Keratinocyte (primary cell): ENCODE measurements around the gene NLGN1. TPM values are rescaled to one million over a fixed set of nuclear protein-coding genes. Genes with fewer than 3 reads are reported as not detected.

ENCODE experiments used
- DNase-seq: peaks from one replicate; pipeline ENCODE4 v3.0.0-alpha.2; 2011; ENCODE audit warnings: low read depth, missing footprints, low spot score
- FAIRE-seq: peaks from 2 replicates; lab custom pipeline; 2011; peaks lifted over from hg19 to GRCh38; lab: Jason Lieb, UNC
- H2AFZ ChIP-seq: 2 replicates; pipeline ENCODE4 v1.6.0; 2012; ENCODE audit warnings: low read length, control low read depth, inconsistent platforms; ENCODE audit not compliant: control insufficient read depth
- H3K27ac ChIP-seq: 2 replicates; pipeline ENCODE4 v1.5.1; 2011; ENCODE audit warnings: low read length; ENCODE audit not compliant: control insufficient read depth, insufficient read depth
- H3K27me3 ChIP-seq: 3 replicates; pipeline ENCODE4 v1.6.0; 2011; ENCODE audit warnings: low read length; ENCODE audit not compliant: control insufficient read depth, insufficient read depth; ENCODE audit errors: extremely low read depth
- H3K36me3 ChIP-seq, 2 experiments: 2 replicates in 1 of 2; 3 replicates in 1 of 2; pipeline ENCODE4 v1.5.1; 2011; ENCODE audit warnings: low read length in 2 of 2, mild to moderate bottlenecking in 1 of 2; ENCODE audit not compliant: control insufficient read depth in 2 of 2, insufficient read depth in 2 of 2; ENCODE audit errors: extremely low read depth in 1 of 2
- H3K4me1 ChIP-seq: 3 replicates; pipeline ENCODE4 v1.5.1; 2011; ENCODE audit warnings: low read length; ENCODE audit not compliant: control insufficient read depth, insufficient read depth; ENCODE audit errors: extremely low read depth
- H3K4me2 ChIP-seq: 3 replicates; pipeline ENCODE4 v1.6.0; 2011; ENCODE audit warnings: low read depth, low read length; ENCODE audit not compliant: control insufficient read depth, insufficient read depth; ENCODE audit errors: extremely low read depth
- H3K4me3 ChIP-seq, 3 experiments: fragments of 200-600 bp in 1 of 3; sonication (generic) in 1 of 3; 2 replicates in 2 of 3; 3 replicates in 1 of 3; pipeline ENCODE4 v1.5.1; 2011 to 2016; ENCODE audit warnings: low read length in 3 of 3, mild to moderate bottlenecking in 3 of 3, control low read depth in 2 of 3, inconsistent platforms in 1 of 3, low read depth in 1 of 3, mixed read lengths in 1 of 3, mixed run types in 1 of 3, moderate library complexity in 1 of 3; ENCODE audit not compliant: control insufficient read depth in 2 of 3, insufficient read depth in 2 of 3; ENCODE audit errors: extremely low read depth in 1 of 3
- H3K79me2 ChIP-seq: 2 replicates; pipeline ENCODE4 v1.6.0; 2012; ENCODE audit warnings: low read length; ENCODE audit not compliant: control insufficient read depth, insufficient read depth
- H3K9ac ChIP-seq: 3 replicates; pipeline ENCODE4 v1.6.0; 2011; ENCODE audit warnings: low read length; ENCODE audit not compliant: control insufficient read depth, insufficient read depth; ENCODE audit errors: extremely low read depth
- H3K9me1 ChIP-seq: 3 replicates; pipeline ENCODE4 v1.6.0; 2011; ENCODE audit warnings: low read length; ENCODE audit not compliant: control insufficient read depth, insufficient read depth; ENCODE audit errors: extremely low read depth
- H3K9me3 ChIP-seq: 2 replicates; pipeline ENCODE4 v1.5.1; 2012; ENCODE audit warnings: low read depth, low read length; ENCODE audit not compliant: control insufficient read depth
- H4K20me1 ChIP-seq: 3 replicates; pipeline ENCODE4 v1.6.0; 2011; ENCODE audit warnings: low read length; ENCODE audit not compliant: control insufficient read depth, insufficient read depth; ENCODE audit errors: extremely low read depth
- CTCF ChIP-seq, 3 experiments: IDR thresholded peaks in 1 of 3; conservative IDR thresholded peaks in 1 of 3; optimal IDR thresholded peaks in 1 of 3; 2 replicates in 2 of 3; 3 replicates in 1 of 3; pipeline versions ENCODE3 to v1.5.1; 2011; ENCODE audit warnings: low read length in 3 of 3, mild to moderate bottlenecking in 3 of 3, moderate library complexity in 2 of 3, control low read depth in 1 of 3, inconsistent platforms in 1 of 3; ENCODE audit not compliant: insufficient read depth in 2 of 3; ENCODE audit errors: extremely low read depth in 1 of 3
- EZH2 ChIP-seq: IDR thresholded peaks from one replicate; pipeline ENCODE4 v1.6.1; 2012; ENCODE audit warnings: inconsistent platforms, mild to moderate bottlenecking, low read length, moderate library complexity
- dilution Hi-C: fragments of 300-500 bp; cut with MboI; formaldehyde crosslinking; loops from one replicate; pipeline ENCODE4 v1.7.0; 2020; ENCODE audit warnings: low sequenced_read_pairs; ENCODE audit not compliant: extremely low pct_ligation_motif_present
- polyA plus RNA-seq, 5 experiments: library from polyadenylated mRNA; depleted of rRNA in 3 of 5; stranded (reverse) in 3 of 5; stranded (forward) in 1 of 5; unstranded in 1 of 5; fragments of >200 nt; gene quantifications; 1 replicate in 1 of 5; 2 replicates in 3 of 5; 3 replicates in 1 of 5; pipeline versions ENCODE4 v1.2.1 to v1.2.3, GENCODE V29; 2011 to 2012; ENCODE audit warnings: missing spikeins in 2 of 5, low read depth in 1 of 5, low replicate concordance in 1 of 5

Gene NLGN1
- polyA plus RNA-seq, 1 donor (not counting 4 experiments of a cell fraction or from before 2014, with no cell fraction given): not detected

DNA sequence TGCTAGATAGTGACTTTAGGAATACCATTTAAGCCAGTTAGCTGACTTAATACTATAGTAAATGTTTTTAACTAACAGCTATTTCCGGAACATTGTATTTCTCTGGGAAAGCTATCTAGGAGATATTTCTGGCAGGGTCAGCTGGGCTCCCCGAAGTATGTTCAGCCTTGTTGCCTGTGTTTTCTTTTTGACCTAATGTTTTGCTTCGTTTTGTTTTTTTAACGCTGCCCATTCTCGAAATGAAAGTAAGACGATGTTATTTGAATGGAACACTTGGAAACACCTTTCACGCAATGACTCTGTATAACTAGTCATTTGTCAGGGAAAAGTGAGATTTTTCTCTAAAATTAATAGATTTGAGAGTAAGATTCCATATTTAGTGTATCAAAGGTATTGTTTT is 758.7 kb downstream of the NLGN1 start:
- no peaks in the 10 kb centered on the region for H3K4me1 ChIP-seq
- H3K79me2 ChIP-seq: no peaks in the 10 kb centered on the region
- FAIRE-seq: no peak
- DNase-seq: no peak
- H2AFZ ChIP-seq: no peak overlapping the region
- no peaks in the 10 kb centered on the region for H3K27me3 ChIP-seq
- H3K9me3 ChIP-seq: no peaks in the 10 kb centered on the region
- H3K4me2 ChIP-seq: no peak overlapping the region
- no peak overlapping the region for H3K9ac ChIP-seq
- H3K9me1 ChIP-seq: no peaks in the 10 kb centered on the region
- no peak overlapping the region for H3K27ac ChIP-seq
- TF ChIP-seq CTCF (optimal IDR thresholded peaks at IDR 0.05 in 1 of 3, IDR thresholded peaks at IDR 0.05 in 1 of 3, conservative IDR thresholded peaks at IDR 0.05 in 1 of 3; ENCODE audit: extremely low read depth in 1 of 3, insufficient read depth in 2 of 3, low read length in 3 of 3): no peak
- no peak for TF ChIP-seq EZH2
- H3K36me3 ChIP-seq: no peaks in the 10 kb centered on the region
- dilution Hi-C loops: no loop called here
- H4K20me1 ChIP-seq: no peaks in the 10 kb centered on the region
- H3K4me3 ChIP-seq: no peak overlapping the region

DNA sequence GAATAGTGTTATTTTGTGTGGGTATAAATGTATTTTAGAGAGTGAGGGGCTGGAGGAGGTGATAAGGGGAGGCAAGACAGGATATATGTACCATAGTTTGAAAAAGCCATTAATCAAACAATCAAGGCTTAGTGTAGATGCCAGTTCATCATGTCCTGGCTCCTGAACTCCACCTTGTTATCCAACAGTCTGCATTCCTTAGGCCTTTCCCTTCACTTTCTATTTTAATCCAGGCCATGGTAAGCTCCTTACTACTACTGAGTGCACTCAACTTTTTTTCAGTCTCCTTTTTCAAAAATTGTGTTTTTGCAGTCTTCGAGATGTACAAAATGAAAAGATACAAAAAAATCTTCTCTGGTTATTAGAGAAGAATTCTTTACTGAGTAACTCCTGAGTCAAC is 761.1 kb downstream of the NLGN1 start:
- TF ChIP-seq EZH2: no peak
- TF ChIP-seq CTCF (optimal IDR thresholded peaks at IDR 0.05 in 1 of 3, IDR thresholded peaks at IDR 0.05 in 1 of 3, conservative IDR thresholded peaks at IDR 0.05 in 1 of 3; ENCODE audit: extremely low read depth in 1 of 3, insufficient read depth in 2 of 3, low read length in 3 of 3): no peak
- Histone ChIP-seq H3K4me3 (no peak overlapping the region), H3K4me2 (no peak overlapping the region), H3K79me2 (no peaks in the 10 kb centered on the region), H3K9ac (no peak overlapping the region), H2AFZ (no peak overlapping the region), H3K27me3 (no peaks in the 10 kb centered on the region), H4K20me1 (no peaks in the 10 kb centered on the region), H3K27ac (no peak overlapping the region), H3K9me3 (no peaks in the 10 kb centered on the region), H3K36me3 (no peaks in the 10 kb centered on the region), H3K9me1 (no peaks in the 10 kb centered on the region), H3K4me1 (no peaks in the 10 kb centered on the region)
- dilution Hi-C loops: no loop called here
- DNase-seq (no peak), FAIRE-seq (no peak)
